Neural crest cell (in vitro differentiated cells): ENCODE results near the gene IGF2BP3. TPM values are rescaled to one million over a fixed set of nuclear protein-coding genes. Genes with fewer than 3 reads are reported as not detected.

ENCODE experiments used
- DNase-seq: peaks from one replicate; pipeline ENCODE4 v3.0.0; 2021; ENCODE audit warnings: low read depth, mixed read lengths, low spot score
- H3K27ac Mint-ChIP-seq: one replicate; pipeline ENCODE4 v1.8.0; 2021; ENCODE audit warnings: mild to moderate bottlenecking, mixed read lengths; ENCODE audit not compliant: unreplicated experiment
- H3K27me3 Mint-ChIP-seq: 2 replicates; pipeline ENCODE4 v1.8.0; 2021; ENCODE audit warnings: low read depth, mild to moderate bottlenecking, mixed read lengths
- H3K36me3 Mint-ChIP-seq: 2 replicates; pipeline ENCODE4 v1.8.0; 2021; ENCODE audit warnings: low read depth, mild to moderate bottlenecking, mixed read lengths
- H3K4me1 Mint-ChIP-seq: 2 replicates; pipeline ENCODE4 v1.8.0; 2021; ENCODE audit warnings: mixed read lengths
- H3K4me3 Mint-ChIP-seq: one replicate; pipeline ENCODE4 v1.8.0; 2021; ENCODE audit warnings: mild to moderate bottlenecking, mixed read lengths
- H3K9me3 Mint-ChIP-seq: 2 replicates; pipeline ENCODE4 v1.8.0; 2021; ENCODE audit warnings: mixed read lengths
- total RNA-seq: library from RNA; stranded (reverse); gene quantifications from 2 replicates; pipeline ENCODE4 v1.2.1, GENCODE V29; 2021
- TF ChIP-seq, protein P1 (sequence below): fragments of 200-600 bp; sonication (generic); conservative IDR thresholded peaks from 2 replicates; pipeline ENCODE4 v1.5.0; 2021; ENCODE audit warnings: antibody characterized with exemption, mild to moderate bottlenecking

Gene IGF2BP3
- total RNA-seq, 1 donor from 2014 or later: 117 TPM

DNA sequence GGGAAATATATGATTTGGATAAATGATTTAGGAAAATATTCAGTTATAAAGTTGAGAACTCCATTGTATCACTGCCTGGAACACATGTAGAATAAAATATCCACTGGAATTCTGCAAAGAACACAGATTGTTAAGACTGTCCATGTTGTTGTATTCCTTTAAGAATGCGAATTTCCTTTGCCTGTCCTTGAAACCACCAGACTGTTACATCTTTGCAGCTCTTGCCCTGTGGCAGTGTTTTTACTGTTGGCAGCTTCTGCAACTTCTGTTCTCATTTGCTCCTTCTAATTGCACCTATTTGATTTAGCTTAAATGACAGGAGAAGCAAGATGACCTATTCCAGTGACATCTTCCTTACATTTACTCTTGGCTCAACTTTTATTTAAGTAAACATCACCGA is 131.4 kb downstream of the IGF2BP3 start:
- peaks cover 44% of the 10 kb centered on the region for H3K36me3 Mint-ChIP-seq

DNA sequence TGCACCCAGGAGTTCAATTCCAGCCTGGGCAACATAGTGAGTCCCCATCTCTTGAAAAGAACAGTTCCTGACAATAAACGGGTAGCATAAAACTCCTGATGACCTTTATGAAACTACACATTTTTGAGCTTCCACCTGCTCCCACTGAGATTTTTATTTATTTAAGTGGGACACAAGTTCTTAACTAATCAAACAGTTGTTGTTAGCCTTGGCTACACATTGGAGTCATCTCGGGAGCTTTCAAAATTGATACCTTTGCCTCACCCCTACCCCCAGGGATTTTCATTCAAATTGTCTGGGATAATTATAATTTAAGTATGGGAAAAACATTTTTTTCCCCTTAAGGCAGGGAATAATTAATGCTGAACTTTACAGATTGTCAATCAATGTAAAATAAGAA is 131.9 kb downstream of the IGF2BP3 start:
- Mint-ChIP-seq H3K36me3 (peaks cover 45% of the 10 kb centered on the region), H3K9me3 (peaks cover 2% of the 10 kb centered on the region), H3K27ac (no peak overlapping the region), H3K4me3 (no peak overlapping the region), H3K27me3 (no peaks in the 10 kb centered on the region), H3K4me1 (no peaks in the 10 kb centered on the region)
- TF ChIP-seq, protein P1, sequence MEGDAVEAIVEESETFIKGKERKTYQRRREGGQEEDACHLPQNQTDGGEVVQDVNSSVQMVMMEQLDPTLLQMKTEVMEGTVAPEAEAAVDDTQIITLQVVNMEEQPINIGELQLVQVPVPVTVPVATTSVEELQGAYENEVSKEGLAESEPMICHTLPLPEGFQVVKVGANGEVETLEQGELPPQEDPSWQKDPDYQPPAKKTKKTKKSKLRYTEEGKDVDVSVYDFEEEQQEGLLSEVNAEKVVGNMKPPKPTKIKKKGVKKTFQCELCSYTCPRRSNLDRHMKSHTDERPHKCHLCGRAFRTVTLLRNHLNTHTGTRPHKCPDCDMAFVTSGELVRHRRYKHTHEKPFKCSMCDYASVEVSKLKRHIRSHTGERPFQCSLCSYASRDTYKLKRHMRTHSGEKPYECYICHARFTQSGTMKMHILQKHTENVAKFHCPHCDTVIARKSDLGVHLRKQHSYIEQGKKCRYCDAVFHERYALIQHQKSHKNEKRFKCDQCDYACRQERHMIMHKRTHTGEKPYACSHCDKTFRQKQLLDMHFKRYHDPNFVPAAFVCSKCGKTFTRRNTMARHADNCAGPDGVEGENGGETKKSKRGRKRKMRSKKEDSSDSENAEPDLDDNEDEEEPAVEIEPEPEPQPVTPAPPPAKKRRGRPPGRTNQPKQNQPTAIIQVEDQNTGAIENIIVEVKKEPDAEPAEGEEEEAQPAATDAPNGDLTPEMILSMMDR: no peak
- no peak for DNase-seq

More for the DNA sequence above, 131.4 kb downstream of the IGF2BP3 start:
- Mint-ChIP-seq H3K4me3 (no peak overlapping the region), H3K4me1 (no peaks in the 10 kb centered on the region), H3K27ac (no peak overlapping the region), H3K9me3 (peaks cover 2% of the 10 kb centered on the region), H3K27me3 (no peaks in the 10 kb centered on the region)
- TF ChIP-seq, protein P1: no peak
- DNase-seq: no peak

DNA sequence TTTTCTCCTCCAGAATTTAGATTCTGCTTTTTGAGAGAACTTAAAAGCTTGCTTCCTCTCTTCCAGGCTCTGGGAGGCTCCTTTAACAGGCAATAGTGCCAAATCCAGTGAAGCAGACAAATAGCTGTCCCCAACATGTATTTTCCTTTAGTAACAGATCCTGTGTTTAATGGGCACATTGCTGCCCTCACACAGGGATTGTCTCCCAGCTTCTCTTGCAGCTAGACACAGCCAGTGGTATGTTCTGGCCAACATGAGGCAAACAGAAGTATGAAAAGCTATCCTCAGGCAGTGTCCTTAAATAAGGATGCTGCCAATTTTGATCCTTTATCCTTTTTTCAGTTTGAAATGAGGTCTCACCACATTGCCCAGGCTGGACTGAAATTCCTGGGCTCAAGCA is 132.9 kb downstream of the IGF2BP3 start:
- TF ChIP-seq, protein P1: no peak
- Mint-ChIP-seq H3K36me3 (peaks cover 49% of the 10 kb centered on the region), H3K27me3 (no peaks in the 10 kb centered on the region), H3K9me3 (peaks cover 2% of the 10 kb centered on the region), H3K4me1 (no peaks in the 10 kb centered on the region), H3K4me3 (no peak overlapping the region), H3K27ac (no peak overlapping the region)
- DNase-seq: no peak

DNA sequence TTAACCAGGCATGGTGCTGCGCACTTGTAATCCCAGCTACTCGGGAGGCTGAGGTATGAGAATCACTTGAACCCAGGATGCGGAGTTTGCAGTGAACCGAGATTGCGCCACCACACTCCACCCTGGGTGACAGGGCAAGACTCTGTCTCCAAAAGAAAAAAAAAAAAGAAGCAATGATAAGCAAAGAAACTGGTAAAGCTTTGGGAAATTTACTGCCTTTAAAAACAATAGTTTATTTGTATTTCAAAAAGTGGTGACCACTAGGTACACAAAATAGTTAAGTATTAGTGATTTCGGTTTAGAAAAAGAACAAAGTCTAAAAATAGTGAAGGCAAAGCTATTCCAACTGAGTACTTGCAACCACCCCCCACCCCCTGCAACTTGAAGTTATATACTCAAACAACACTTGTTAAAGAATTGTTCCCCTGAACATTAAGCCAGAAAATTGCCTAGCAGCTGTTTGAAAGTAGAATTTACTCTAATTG is 133.4 kb downstream of the IGF2BP3 start:
- Mint-ChIP-seq H3K9me3 (peaks cover 2% of the 10 kb centered on the region), H3K36me3 (peaks cover 50% of the 10 kb centered on the region), H3K4me1 (no peaks in the 10 kb centered on the region), H3K27me3 (no peaks in the 10 kb centered on the region), H3K4me3 (no peak overlapping the region), H3K27ac (no peak overlapping the region)
- DNase-seq: no peak
- TF ChIP-seq, protein P1: no peak

DNA sequence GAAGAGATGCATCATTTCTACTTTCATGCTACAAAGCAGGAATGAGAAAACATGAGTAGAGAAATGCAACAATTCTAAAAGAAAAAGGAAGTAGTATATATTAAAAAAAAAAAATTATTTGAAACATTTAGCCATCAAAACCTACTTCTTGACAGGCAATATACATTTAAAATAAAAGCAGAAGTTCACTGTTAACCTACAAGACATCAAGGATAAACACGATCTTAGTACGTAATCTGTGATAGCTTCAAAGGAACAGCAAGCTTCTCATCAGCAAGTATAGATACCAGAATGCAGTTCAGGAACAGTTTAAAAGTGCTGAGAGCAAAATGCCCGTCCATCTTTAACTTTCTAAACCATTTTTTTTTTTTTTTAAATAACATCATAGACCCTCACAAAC is 134.2 kb downstream of the IGF2BP3 start:
- no peak for DNase-seq
- Mint-ChIP-seq H3K9me3 (peaks cover 2% of the 10 kb centered on the region), H3K27me3 (no peaks in the 10 kb centered on the region), H3K36me3 (peaks cover 51% of the 10 kb centered on the region), H3K4me3 (no peak overlapping the region), H3K4me1 (no peaks in the 10 kb centered on the region), H3K27ac (no peak overlapping the region)
- TF ChIP-seq, protein P1: no peak
